SK-N-SH (cell line): Measurements from ENCODE around the gene RGS14. TPM values are rescaled to one million over a fixed set of nuclear protein-coding genes. Genes with fewer than 3 reads are reported as not detected.

Experiments
- CTCF ChIA-PET: fragments of 300-600, 350-600 bp; formaldehyde crosslinking; extraction: SDS; loops from one replicate; lab custom pipeline; 2021; lab: Yijun Ruan, JAX
- POLR2A ChIA-PET: fragments of 350-600 bp; sonication (Branson Sonifier 250); formaldehyde crosslinking; extraction: SDS; loops from one replicate; lab custom pipeline; 2020; ENCODE audit warnings: antibody characterized with exemption, inconsistent platforms; lab: Yijun Ruan, JAX
- DNase-seq: peaks from one replicate; pipeline ENCODE4 v3.0.0; 2012
- H2AFZ ChIP-seq: fragments of 200-600 bp; sonication (generic); 2 replicates; pipeline ENCODE4 v1.8.1; 2016; ENCODE audit warnings: antibody characterized with exemption, mild to moderate bottlenecking, low read depth
- H3F3A ChIP-seq: fragments of 200-600 bp; sonication (generic); replicated peaks from 2 replicates; pipeline ENCODE3; 2016; ENCODE audit warnings: antibody characterized with exemption, mild to moderate bottlenecking; ENCODE audit not compliant: insufficient read depth
- H3K27ac ChIP-seq, 2 experiments: fragments of 200-500 bp in 1 of 2; fragments of 200-600 bp in 1 of 2; sonication (Bioruptor generic) in 1 of 2; sonication (generic), shearing (Covaris generic) in 1 of 2; 2 replicates each; pipeline versions ENCODE4 v1.5.1 to v1.6.1; 2014 to 2016; ENCODE audit warnings: low read depth in 2 of 2, inconsistent platforms in 1 of 2, low read length in 1 of 2, mild to moderate bottlenecking in 1 of 2, mixed read lengths in 1 of 2
- H3K27me3 ChIP-seq: fragments of 200-600 bp; sonication (generic), shearing (Covaris generic); 2 replicates; pipeline ENCODE4 v1.6.1; 2016; ENCODE audit warnings: mixed run types; ENCODE audit not compliant: insufficient read depth
- H3K36me3 ChIP-seq, 2 experiments: fragments of 200-500 bp in 1 of 2; fragments of 200-600 bp in 1 of 2; sonication (Bioruptor generic) in 1 of 2; sonication (generic) in 1 of 2; replicated peaks in 1 of 2; 2 replicates each; pipeline versions ENCODE3 to v1.5.1; 2014 to 2016; ENCODE audit warnings: low read length in 1 of 2, mild to moderate bottlenecking in 1 of 2; ENCODE audit not compliant: insufficient read depth in 2 of 2, control insufficient read depth in 1 of 2
- H3K4me1 ChIP-seq, 2 experiments: fragments of 200-500 bp in 1 of 2; fragments of 200-600 bp in 1 of 2; sonication (Bioruptor generic) in 1 of 2; sonication (generic), shearing (Covaris generic) in 1 of 2; 2 replicates each; pipeline versions ENCODE4 v1.5.1 to v1.6.1; 2014 to 2016; ENCODE audit warnings: low read depth in 1 of 2, low read length in 1 of 2, mixed run types in 1 of 2; ENCODE audit not compliant: insufficient read depth in 2 of 2, control insufficient read depth in 1 of 2
- H3K4me2 ChIP-seq: fragments of 200-600 bp; sonication (generic), shearing (Covaris generic); 2 replicates; pipeline ENCODE4 v1.6.1; 2017; ENCODE audit warnings: mixed run types
- H3K4me3 ChIP-seq, 2 experiments: fragments of 200-500 bp in 1 of 2; fragments of 200-600 bp in 1 of 2; sonication (Bioruptor generic) in 1 of 2; sonication (generic), shearing (Covaris generic) in 1 of 2; 2 replicates each; pipeline versions ENCODE4 v1.5.1 to v1.8.1; 2014 to 2016; ENCODE audit warnings: low read depth in 2 of 2, inconsistent platforms in 1 of 2, low read length in 1 of 2, mild to moderate bottlenecking in 1 of 2, mixed read lengths in 1 of 2, moderate library complexity in 1 of 2
- H3K79me2 ChIP-seq: fragments of 200-600 bp; sonication (generic); 2 replicates; pipeline ENCODE4 v1.8.1; 2017; ENCODE audit warnings: mild to moderate bottlenecking; ENCODE audit not compliant: insufficient read depth
- H3K9ac ChIP-seq: fragments of 200-600 bp; sonication (generic); 2 replicates; pipeline ENCODE4 v1.6.1; 2017; ENCODE audit warnings: mixed run types
- H3K9me2 ChIP-seq: fragments of 200-600 bp; sonication (generic); 2 replicates; pipeline ENCODE4 v1.6.1; 2017; ENCODE audit warnings: mixed run types
- H3K9me3 ChIP-seq: fragments of 200-600 bp; sonication (generic); 2 replicates; pipeline ENCODE4 v1.6.1; 2017; ENCODE audit warnings: mixed run types, mild to moderate bottlenecking, moderate library complexity
- H4K20me1 ChIP-seq: fragments of 200-600 bp; sonication (generic); 2 replicates; pipeline ENCODE4 v1.6.1; 2017; ENCODE audit warnings: mild to moderate bottlenecking, mixed run types; ENCODE audit not compliant: insufficient read depth
- CTCF ChIP-seq: fragments of 200-600 bp; sonication (generic); IDR thresholded peaks from 2 replicates; pipeline ENCODE4 v1.6.1; 2017; ENCODE audit warnings: antibody characterized with exemption, mild to moderate bottlenecking, moderate library complexity
- FOSL2 ChIP-seq: IDR thresholded peaks from 2 replicates; pipeline ENCODE4 v1.4.0; 2012; ENCODE audit warnings: low read depth, mild to moderate bottlenecking, moderate library complexity, borderline replicate concordance
- GATA2 ChIP-seq: sonication (generic); formaldehyde crosslinking; IDR thresholded peaks from 2 replicates; pipeline ENCODE4 v1.5.0; 2020; ENCODE audit warnings: mild to moderate bottlenecking, missing genetic modification reagents
- IRF3 ChIP-seq: fragments of 150-350 bp; IDR thresholded peaks from 2 replicates; pipeline ENCODE4 v1.6.1; 2016; ENCODE audit warnings: mild to moderate bottlenecking, low read depth, low read length
- JUND ChIP-seq: IDR thresholded peaks from 2 replicates; pipeline ENCODE4 v1.4.0; 2012
- MAX ChIP-seq: IDR thresholded peaks from 2 replicates; pipeline ENCODE4 v1.4.0; 2012; ENCODE audit warnings: low read depth
- MXI1 ChIP-seq: IDR thresholded peaks from 2 replicates; pipeline ENCODE4 v1.6.1; 2012; ENCODE audit warnings: mild to moderate bottlenecking, low read depth, low read length, improper control_type of control experiment
- NFIC ChIP-seq: IDR thresholded peaks from 2 replicates; pipeline ENCODE4 v1.4.0; 2012; ENCODE audit warnings: borderline replicate concordance
- NRF1 ChIP-seq: IDR thresholded peaks from 2 replicates; pipeline ENCODE4 v1.6.1; 2012; ENCODE audit warnings: low read depth, mild to moderate bottlenecking, low read length
- PBX3 ChIP-seq: IDR thresholded peaks from 2 replicates; pipeline ENCODE4; 2012
- RCOR1 ChIP-seq: fragments of 150-350 bp; IDR thresholded peaks from 2 replicates; pipeline ENCODE4 v1.6.1; 2017; ENCODE audit warnings: antibody characterized with exemption, low read length
- RXRA ChIP-seq: IDR thresholded peaks from 2 replicates; pipeline ENCODE4 v1.4.0; 2012; ENCODE audit warnings: low read depth, mild to moderate bottlenecking, borderline replicate concordance
- SMC3 ChIP-seq: IDR thresholded peaks from 2 replicates; pipeline ENCODE4 v1.6.1; 2012; ENCODE audit warnings: low read depth, low read length, improper control_type of control experiment
- TEAD4 ChIP-seq: IDR thresholded peaks from 2 replicates; pipeline ENCODE4 v1.4.0; 2012; ENCODE audit warnings: mild to moderate bottlenecking, borderline replicate concordance; ENCODE audit not compliant: insufficient read depth
- YY1 ChIP-seq: IDR thresholded peaks from 2 replicates; pipeline ENCODE4 v1.4.0; 2012; ENCODE audit warnings: low read depth, mild to moderate bottlenecking
- WGBS: methylation state at CpG from one replicate; pipeline ENCODE4 v1.1.6; 2017; ENCODE audit warnings: low lambda C conversion rate; 5-methylcytosine and 5-hydroxymethylcytosine counted together
- polyA plus RNA-seq, 3 experiments: library from polyadenylated mRNA; depleted of rRNA; stranded (reverse); fragments of >200 nt; gene quantifications; 2 replicates each; pipeline ENCODE4 v1.2.3, GENCODE V29; 2012
- TF ChIP-seq, protein P1 (sequence below): fragments of 150-350 bp; IDR thresholded peaks from 2 replicates; pipeline ENCODE4 v1.6.1; 2017; ENCODE audit warnings: antibody characterized with exemption, low read length, low read depth, borderline replicate concordance

The RGS14 gene
- polyA plus RNA-seq, 1 of the 3 experiments (the other 2 are of a cell fraction): 26.5 TPM

- Histone ChIP-seq H3K4me1 (peaks cover 0 to 7% of the 10 kb centered on the region in 2 experiments; a peak in 2 of 4 replicates), H2AFZ (no peak overlapping the region), H3K9ac (no peak overlapping the region), H3F3A (peaks cover 4% of the 10 kb centered on the region), H3K27me3 (no peaks in the 10 kb centered on the region), H3K36me3 (no peaks in the 10 kb centered on the region), H3K4me2 (no peak overlapping the region), H3K9me2 (no peaks in the 10 kb centered on the region), H3K4me3 (no peak overlapping the region), H3K79me2 (no peaks in the 10 kb centered on the region), H4K20me1 (no peaks in the 10 kb centered on the region), H3K9me3 (no peaks in the 10 kb centered on the region), H3K27ac (no peak overlapping the region)
- 80% methylated on average over 7 of the region's 9 CpGs for WGBS
- CTCF ChIA-PET: interaction anchor here (0.8 to 14.2 kb wide), 9 partner anchors 10 to 269 kb away, joined by 3 to 209 read pairs (median 4); no protein-coding TSS in a partner anchor
- DNase-seq: no peak
- no peak for TF ChIP-seq NFIC
- no peak for TF ChIP-seq TEAD4
- TF ChIP-seq RCOR1: no peak
- no peak for TF ChIP-seq NRF1
- no peak for TF ChIP-seq MAX
- no peak for TF ChIP-seq PBX3
- TF ChIP-seq YY1: no peak
- TF ChIP-seq MXI1: no peak
- no peak for TF ChIP-seq IRF3
- no peak for TF ChIP-seq SMC3
- TF ChIP-seq, protein P1, sequence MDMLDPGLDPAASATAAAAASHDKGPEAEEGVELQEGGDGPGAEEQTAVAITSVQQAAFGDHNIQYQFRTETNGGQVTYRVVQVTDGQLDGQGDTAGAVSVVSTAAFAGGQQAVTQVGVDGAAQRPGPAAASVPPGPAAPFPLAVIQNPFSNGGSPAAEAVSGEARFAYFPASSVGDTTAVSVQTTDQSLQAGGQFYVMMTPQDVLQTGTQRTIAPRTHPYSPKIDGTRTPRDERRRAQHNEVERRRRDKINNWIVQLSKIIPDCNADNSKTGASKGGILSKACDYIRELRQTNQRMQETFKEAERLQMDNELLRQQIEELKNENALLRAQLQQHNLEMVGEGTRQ: no peak
- TF ChIP-seq JUND: no peak
- TF ChIP-seq GATA2 (CRISPR knock-in tag): no peak
- TF ChIP-seq RXRA: no peak
- TF ChIP-seq CTCF: no peak
- no peak for TF ChIP-seq FOSL2
- POLR2A ChIA-PET: interaction anchor here (0.7 kb wide), 1 partner anchor 13 kb away, joined by 3 read pairs; no protein-coding TSS in a partner anchor
These were observed 25.5 kb downstream of the RGS14 start for GRCh38 chr5:177383181-177383580.
